DND-41 (cell line): Measurements from ENCODE around the gene EPB41.

Source experiments
- EZH2 ChIP-seq: IDR thresholded peaks from 3 replicates; pipeline ENCODE4 v1.6.1; 2012; ENCODE audit warnings: borderline replicate concordance, low read depth, mild to moderate bottlenecking, moderate library complexity, low read length, inconsistent platforms; ENCODE audit not compliant: severe bottlenecking
- TF ChIP-seq, protein P1 (sequence below): IDR thresholded peaks from 2 replicates; pipeline ENCODE4 v1.5.1; 2012; ENCODE audit warnings: borderline replicate concordance, low read length, moderate library complexity, mild to moderate bottlenecking; ENCODE audit not compliant: poor library complexity, severe bottlenecking; ENCODE audit errors: extremely low read depth

DNA sequence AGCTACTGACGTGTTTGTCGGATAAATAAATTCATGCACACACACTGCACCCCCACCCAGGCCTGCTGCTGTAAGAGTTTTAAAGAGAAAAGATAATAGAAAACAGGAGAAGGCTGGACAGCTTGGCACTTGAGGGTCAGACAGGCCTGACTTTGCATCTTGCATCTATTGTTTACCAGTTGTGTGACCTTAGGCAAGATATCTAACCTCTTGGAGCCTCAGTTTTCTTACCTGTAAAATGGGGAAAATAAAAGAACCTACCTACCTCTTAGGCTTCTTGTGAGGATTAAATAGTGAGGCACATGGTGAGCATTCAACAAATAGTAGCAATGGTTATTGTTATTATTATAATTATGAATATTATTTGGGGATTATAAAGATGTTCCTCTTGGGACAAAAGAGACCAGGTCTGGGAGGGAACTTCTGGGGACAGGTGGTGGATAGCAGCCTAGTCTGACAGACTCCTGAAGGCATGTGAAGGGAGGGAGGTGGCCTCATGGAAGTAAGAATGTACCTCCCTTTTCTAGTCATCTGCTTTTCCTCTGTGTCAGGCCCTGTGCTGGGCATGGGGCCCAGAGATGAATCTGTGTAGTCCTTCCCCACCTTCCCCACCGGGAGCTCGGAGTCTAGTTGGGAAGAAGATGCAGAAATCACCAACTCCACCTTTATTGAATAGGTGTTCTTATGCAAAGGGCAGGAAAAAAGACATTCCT lies 18.3 kb upstream of the EPB41 start:
- TF ChIP-seq, protein P1, sequence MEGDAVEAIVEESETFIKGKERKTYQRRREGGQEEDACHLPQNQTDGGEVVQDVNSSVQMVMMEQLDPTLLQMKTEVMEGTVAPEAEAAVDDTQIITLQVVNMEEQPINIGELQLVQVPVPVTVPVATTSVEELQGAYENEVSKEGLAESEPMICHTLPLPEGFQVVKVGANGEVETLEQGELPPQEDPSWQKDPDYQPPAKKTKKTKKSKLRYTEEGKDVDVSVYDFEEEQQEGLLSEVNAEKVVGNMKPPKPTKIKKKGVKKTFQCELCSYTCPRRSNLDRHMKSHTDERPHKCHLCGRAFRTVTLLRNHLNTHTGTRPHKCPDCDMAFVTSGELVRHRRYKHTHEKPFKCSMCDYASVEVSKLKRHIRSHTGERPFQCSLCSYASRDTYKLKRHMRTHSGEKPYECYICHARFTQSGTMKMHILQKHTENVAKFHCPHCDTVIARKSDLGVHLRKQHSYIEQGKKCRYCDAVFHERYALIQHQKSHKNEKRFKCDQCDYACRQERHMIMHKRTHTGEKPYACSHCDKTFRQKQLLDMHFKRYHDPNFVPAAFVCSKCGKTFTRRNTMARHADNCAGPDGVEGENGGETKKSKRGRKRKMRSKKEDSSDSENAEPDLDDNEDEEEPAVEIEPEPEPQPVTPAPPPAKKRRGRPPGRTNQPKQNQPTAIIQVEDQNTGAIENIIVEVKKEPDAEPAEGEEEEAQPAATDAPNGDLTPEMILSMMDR: no peak
- TF ChIP-seq EZH2: no peak
